A673 (cell line): ENCODE measurements around the gene ANK2. TPM values are rescaled to one million over a fixed set of nuclear protein-coding genes. Genes with fewer than 3 reads are reported as not detected.

ENCODE experiments used
- BruUV-seq: library from RNA; stranded (reverse); fragments of 400-500 nt; replicated peaks from 2 replicates; lab custom pipeline; 2021; lab: Mats Ljungman, UMichigan
- CTCF ChIA-PET: fragments of 300-600 bp; sonication (Branson Sonifier 250); formaldehyde crosslinking; loops from one replicate; lab custom pipeline; 2022; ENCODE audit warnings: antibody characterized with exemption; lab: Charles Lee
- POLR2A ChIA-PET: fragments of 300-600 bp; sonication (Branson Sonifier 250); formaldehyde crosslinking; loops from one replicate; lab custom pipeline; 2022; ENCODE audit warnings: antibody characterized with exemption; ENCODE audit not compliant: low non-redundant PET; lab: Charles Lee
- DNase-seq: peaks from one replicate; pipeline ENCODE4 v3.0.0-alpha.2; 2015; ENCODE audit warnings: low spot score
- H3K27ac ChIP-seq: fragments of 200-600 bp; sonication (generic); 2 replicates; pipeline ENCODE4 v1.5.1; 2016; ENCODE audit warnings: mixed run types, low read depth, mild to moderate bottlenecking, mixed read lengths, antibody characterized with exemption, low read length; ENCODE audit not compliant: poor library complexity, severe bottlenecking
- H3K27me3 ChIP-seq: fragments of 200-600 bp; sonication (generic); replicated peaks from 2 replicates; pipeline ENCODE4 v1.6.1; 2017; ENCODE audit warnings: mixed run types, low read depth, mild to moderate bottlenecking, mixed read lengths, antibody characterized with exemption, low read length; ENCODE audit not compliant: insufficient read depth, poor library complexity
- H3K36me3 ChIP-seq: fragments of 200-600 bp; sonication (generic); 2 replicates; pipeline ENCODE4 v1.6.1; 2016; ENCODE audit warnings: mixed run types, mild to moderate bottlenecking, mixed read lengths, antibody characterized with exemption, low read length; ENCODE audit not compliant: insufficient read depth, poor library complexity, severe bottlenecking
- H3K4me1 ChIP-seq: fragments of 200-600 bp; sonication (generic); 2 replicates; pipeline ENCODE4 v1.6.1; 2017; ENCODE audit warnings: mixed run types, mild to moderate bottlenecking, mixed read lengths, antibody characterized with exemption, low read length; ENCODE audit not compliant: insufficient read depth, poor library complexity, severe bottlenecking
- H3K4me3 ChIP-seq: fragments of 200-600 bp; sonication (generic); 2 replicates; pipeline ENCODE4 v1.5.1; 2016; ENCODE audit warnings: low read depth, mixed run types, mild to moderate bottlenecking, mixed read lengths, low read length; ENCODE audit not compliant: poor library complexity, severe bottlenecking
- H3K9me3 ChIP-seq: fragments of 200-600 bp; sonication (generic); 2 replicates; pipeline ENCODE4 v1.6.1; 2016; ENCODE audit warnings: mixed run types, low read depth, mild to moderate bottlenecking, mixed read lengths, antibody characterized with exemption, low read length; ENCODE audit not compliant: poor library complexity, severe bottlenecking
- EZH2 ChIP-seq: fragments of 200-600 bp; sonication (generic); IDR thresholded peaks from 2 replicates; pipeline ENCODE4 v1.6.1; 2017; ENCODE audit warnings: borderline replicate concordance, low read depth, mild to moderate bottlenecking, mixed read lengths, antibody characterized with exemption, low read length; ENCODE audit not compliant: poor library complexity, severe bottlenecking
- intact Hi-C: fragments of 100-400 bp; cut with micrococcal nuclease; formaldehyde crosslinking; loops from one replicate; pipeline ENCODE4 v1.10.0; 2022; ENCODE audit not compliant: unreplicated experiment
- total RNA-seq: library from RNA; stranded (reverse); gene quantifications from 2 replicates; pipeline ENCODE4 v1.2.3, GENCODE V29; 2021
- TF ChIP-seq, protein P1 (sequence below): fragments of 300-800, 200-600 bp; sonication (generic); conservative IDR thresholded peaks from 2 replicates; pipeline ENCODE4 v1.5.1; 2017; ENCODE audit warnings: low read depth, mild to moderate bottlenecking, antibody characterized with exemption, low read length, moderate library complexity, mixed read lengths

Gene ANK2
- total RNA-seq, 1 experiment from 2014 or later: 12.7 TPM

DNA sequence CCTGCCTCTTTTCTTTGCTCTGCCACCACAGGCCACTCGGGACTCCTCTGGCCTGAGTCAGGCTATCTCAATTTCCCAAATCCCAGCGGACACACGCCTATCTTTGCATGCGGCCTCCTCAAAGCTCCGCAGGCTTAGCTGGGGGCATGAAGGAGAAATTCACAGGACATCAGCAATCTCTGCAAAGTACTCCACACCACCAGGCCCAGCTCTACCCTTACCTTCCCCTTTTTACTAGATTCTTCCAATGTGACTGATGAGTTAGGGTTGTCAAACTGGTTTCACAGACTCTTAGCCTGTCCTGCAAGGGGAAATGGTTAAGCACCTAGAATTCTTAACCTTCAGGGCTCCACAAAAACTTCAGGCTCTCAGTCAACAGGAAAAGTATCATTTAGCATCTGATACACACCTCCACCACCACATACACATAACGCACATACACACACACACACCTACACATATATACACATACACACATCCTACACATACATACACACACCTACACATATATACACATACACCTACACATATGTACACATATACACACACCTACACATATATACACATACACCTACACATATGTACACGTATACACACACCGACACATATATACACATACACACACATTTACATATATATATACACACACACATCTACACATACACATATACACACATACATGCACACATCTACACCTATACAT lies 349.1 kb downstream of the ANK2 start:
- CTCF ChIA-PET: no interaction called here
- Histone ChIP-seq H3K4me1 (peaks cover 4% of the 10 kb centered on the region), H3K36me3 (no peaks in the 10 kb centered on the region), H3K27me3 (no peaks in the 10 kb centered on the region), H3K4me3 (no peak overlapping the region), H3K9me3 (no peaks in the 10 kb centered on the region), H3K27ac (no peak overlapping the region)
- POLR2A ChIA-PET: no interaction called here
- no TSS peak for BruUV-seq
- intact Hi-C loops: no loop called here
- TF ChIP-seq, protein P1, sequence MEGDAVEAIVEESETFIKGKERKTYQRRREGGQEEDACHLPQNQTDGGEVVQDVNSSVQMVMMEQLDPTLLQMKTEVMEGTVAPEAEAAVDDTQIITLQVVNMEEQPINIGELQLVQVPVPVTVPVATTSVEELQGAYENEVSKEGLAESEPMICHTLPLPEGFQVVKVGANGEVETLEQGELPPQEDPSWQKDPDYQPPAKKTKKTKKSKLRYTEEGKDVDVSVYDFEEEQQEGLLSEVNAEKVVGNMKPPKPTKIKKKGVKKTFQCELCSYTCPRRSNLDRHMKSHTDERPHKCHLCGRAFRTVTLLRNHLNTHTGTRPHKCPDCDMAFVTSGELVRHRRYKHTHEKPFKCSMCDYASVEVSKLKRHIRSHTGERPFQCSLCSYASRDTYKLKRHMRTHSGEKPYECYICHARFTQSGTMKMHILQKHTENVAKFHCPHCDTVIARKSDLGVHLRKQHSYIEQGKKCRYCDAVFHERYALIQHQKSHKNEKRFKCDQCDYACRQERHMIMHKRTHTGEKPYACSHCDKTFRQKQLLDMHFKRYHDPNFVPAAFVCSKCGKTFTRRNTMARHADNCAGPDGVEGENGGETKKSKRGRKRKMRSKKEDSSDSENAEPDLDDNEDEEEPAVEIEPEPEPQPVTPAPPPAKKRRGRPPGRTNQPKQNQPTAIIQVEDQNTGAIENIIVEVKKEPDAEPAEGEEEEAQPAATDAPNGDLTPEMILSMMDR: no peak
- TF ChIP-seq EZH2: no peak
- no peak for DNase-seq

DNA sequence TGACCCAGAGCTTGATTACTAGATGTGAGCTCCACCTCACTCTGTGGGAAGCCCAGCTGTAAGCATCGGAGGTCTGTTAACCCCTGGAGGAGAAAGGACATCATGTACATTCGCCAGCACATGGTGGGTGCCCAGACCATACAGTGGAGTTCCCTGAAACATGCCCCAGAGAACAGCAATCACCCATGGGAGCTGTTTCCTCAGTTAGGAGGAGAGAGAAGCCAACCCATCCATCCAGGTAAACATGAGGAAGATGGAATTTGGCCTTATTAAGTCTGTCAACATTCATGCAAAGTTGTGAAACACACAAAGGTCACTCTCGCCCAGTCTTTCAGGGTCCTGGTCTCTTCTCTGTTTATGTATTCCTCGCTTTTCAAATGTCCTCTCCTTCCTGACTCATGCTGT lies 354.7 kb downstream of the ANK2 start:
- Histone ChIP-seq H3K36me3 (no peaks in the 10 kb centered on the region), H3K27me3 (no peaks in the 10 kb centered on the region), H3K4me3 (no peak overlapping the region), H3K27ac (no peak overlapping the region), H3K9me3 (no peaks in the 10 kb centered on the region), H3K4me1 (no peaks in the 10 kb centered on the region)
- TF ChIP-seq, protein P1: no peak
- no peak for TF ChIP-seq EZH2
- BruUV-seq: no TSS peak
- CTCF ChIA-PET: no interaction called here
- no peak for DNase-seq
- intact Hi-C loops: no loop called here
- POLR2A ChIA-PET: no interaction called here

DNA sequence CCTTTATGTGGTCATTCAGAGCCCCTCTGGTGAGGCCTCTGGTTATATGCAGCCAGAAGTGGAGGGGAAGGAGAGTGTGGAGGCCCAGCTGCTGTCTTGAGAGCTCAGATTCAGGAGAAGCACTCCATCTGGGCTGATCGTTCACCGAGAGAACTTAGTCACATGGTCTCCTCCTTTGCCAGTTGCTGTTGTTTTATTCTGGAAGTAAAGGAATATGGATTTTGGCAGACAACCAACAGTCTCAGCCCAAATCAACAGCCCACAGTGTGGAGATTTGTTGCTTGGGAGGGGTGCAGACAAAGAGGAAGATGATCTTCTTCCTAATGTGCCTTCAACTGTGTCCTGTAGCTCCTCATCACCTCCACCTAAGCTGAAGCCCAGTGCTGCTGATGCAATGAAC lies 355.4 kb downstream of the ANK2 start:
- intact Hi-C loops: no loop called here
- CTCF ChIA-PET: no interaction called here
- H3K4me1 ChIP-seq: no peaks in the 10 kb centered on the region
- POLR2A ChIA-PET: no interaction called here
- no peak for TF ChIP-seq EZH2
- TF ChIP-seq, protein P1: no peak
- DNase-seq: no peak
- no peaks in the 10 kb centered on the region for H3K36me3 ChIP-seq
- H3K9me3 ChIP-seq: no peaks in the 10 kb centered on the region
- no peak overlapping the region for H3K4me3 ChIP-seq
- no peak overlapping the region for H3K27ac ChIP-seq
- BruUV-seq: no TSS peak
- no peaks in the 10 kb centered on the region for H3K27me3 ChIP-seq
